SK-N-SH (cell line): ENCODE measurements around the gene ARHGAP27. TPM values are rescaled to one million over a fixed set of nuclear protein-coding genes. Genes with fewer than 3 reads are reported as not detected.

Experiments
- CTCF ChIA-PET: fragments of 300-600, 350-600 bp; formaldehyde crosslinking; extraction: SDS; loops from one replicate; lab custom pipeline; 2021; lab: Yijun Ruan, JAX
- POLR2A ChIA-PET: fragments of 350-600 bp; sonication (Branson Sonifier 250); formaldehyde crosslinking; extraction: SDS; loops from one replicate; lab custom pipeline; 2020; ENCODE audit warnings: antibody characterized with exemption, inconsistent platforms; lab: Yijun Ruan, JAX
- DNase-seq: peaks from one replicate; pipeline ENCODE4 v3.0.0; 2012
- H2AFZ ChIP-seq: fragments of 200-600 bp; sonication (generic); 2 replicates; pipeline ENCODE4 v1.8.1; 2016; ENCODE audit warnings: antibody characterized with exemption, mild to moderate bottlenecking, low read depth
- H3F3A ChIP-seq: fragments of 200-600 bp; sonication (generic); replicated peaks from 2 replicates; pipeline ENCODE3; 2016; ENCODE audit warnings: antibody characterized with exemption, mild to moderate bottlenecking; ENCODE audit not compliant: insufficient read depth
- H3K27ac ChIP-seq, 2 experiments: fragments of 200-500 bp in 1 of 2; fragments of 200-600 bp in 1 of 2; sonication (Bioruptor generic) in 1 of 2; sonication (generic), shearing (Covaris generic) in 1 of 2; 2 replicates each; pipeline versions ENCODE4 v1.5.1 to v1.6.1; 2014 to 2016; ENCODE audit warnings: low read depth in 2 of 2, inconsistent platforms in 1 of 2, low read length in 1 of 2, mild to moderate bottlenecking in 1 of 2, mixed read lengths in 1 of 2
- H3K27me3 ChIP-seq: fragments of 200-600 bp; sonication (generic), shearing (Covaris generic); 2 replicates; pipeline ENCODE4 v1.6.1; 2016; ENCODE audit warnings: mixed run types; ENCODE audit not compliant: insufficient read depth
- H3K36me3 ChIP-seq, 2 experiments: fragments of 200-500 bp in 1 of 2; fragments of 200-600 bp in 1 of 2; sonication (Bioruptor generic) in 1 of 2; sonication (generic) in 1 of 2; replicated peaks in 1 of 2; 2 replicates each; pipeline versions ENCODE3 to v1.5.1; 2014 to 2016; ENCODE audit warnings: low read length in 1 of 2, mild to moderate bottlenecking in 1 of 2; ENCODE audit not compliant: insufficient read depth in 2 of 2, control insufficient read depth in 1 of 2
- H3K4me1 ChIP-seq, 2 experiments: fragments of 200-500 bp in 1 of 2; fragments of 200-600 bp in 1 of 2; sonication (Bioruptor generic) in 1 of 2; sonication (generic), shearing (Covaris generic) in 1 of 2; 2 replicates each; pipeline versions ENCODE4 v1.5.1 to v1.6.1; 2014 to 2016; ENCODE audit warnings: low read depth in 1 of 2, low read length in 1 of 2, mixed run types in 1 of 2; ENCODE audit not compliant: insufficient read depth in 2 of 2, control insufficient read depth in 1 of 2
- H3K4me2 ChIP-seq: fragments of 200-600 bp; sonication (generic), shearing (Covaris generic); 2 replicates; pipeline ENCODE4 v1.6.1; 2017; ENCODE audit warnings: mixed run types
- H3K4me3 ChIP-seq, 2 experiments: fragments of 200-500 bp in 1 of 2; fragments of 200-600 bp in 1 of 2; sonication (Bioruptor generic) in 1 of 2; sonication (generic), shearing (Covaris generic) in 1 of 2; 2 replicates each; pipeline versions ENCODE4 v1.5.1 to v1.8.1; 2014 to 2016; ENCODE audit warnings: low read depth in 2 of 2, inconsistent platforms in 1 of 2, low read length in 1 of 2, mild to moderate bottlenecking in 1 of 2, mixed read lengths in 1 of 2, moderate library complexity in 1 of 2
- H3K79me2 ChIP-seq: fragments of 200-600 bp; sonication (generic); 2 replicates; pipeline ENCODE4 v1.8.1; 2017; ENCODE audit warnings: mild to moderate bottlenecking; ENCODE audit not compliant: insufficient read depth
- H3K9ac ChIP-seq: fragments of 200-600 bp; sonication (generic); 2 replicates; pipeline ENCODE4 v1.6.1; 2017; ENCODE audit warnings: mixed run types
- H3K9me2 ChIP-seq: fragments of 200-600 bp; sonication (generic); 2 replicates; pipeline ENCODE4 v1.6.1; 2017; ENCODE audit warnings: mixed run types
- H3K9me3 ChIP-seq: fragments of 200-600 bp; sonication (generic); 2 replicates; pipeline ENCODE4 v1.6.1; 2017; ENCODE audit warnings: mixed run types, mild to moderate bottlenecking, moderate library complexity
- H4K20me1 ChIP-seq: fragments of 200-600 bp; sonication (generic); 2 replicates; pipeline ENCODE4 v1.6.1; 2017; ENCODE audit warnings: mild to moderate bottlenecking, mixed run types; ENCODE audit not compliant: insufficient read depth
- EP300 ChIP-seq, 2 experiments: IDR thresholded peaks; 2 replicates each; pipeline versions ENCODE4 v1.4.0 to v1.6.1; 2012; ENCODE audit warnings: borderline replicate concordance in 1 of 2, low read depth in 1 of 2, low read length in 1 of 2
- EZH2phosphoT487 ChIP-seq: fragments of 200-600 bp; sonication (generic); IDR thresholded peaks from 2 replicates; pipeline ENCODE4 v1.6.1; 2017; ENCODE audit warnings: low read depth, mixed run types, mild to moderate bottlenecking, antibody characterized with exemption, moderate library complexity, borderline replicate concordance
- FOXJ3 ChIP-seq: sonication (generic); formaldehyde crosslinking; IDR thresholded peaks from 2 replicates; pipeline ENCODE4 v1.5.1; 2020; ENCODE audit warnings: mild to moderate bottlenecking, missing genetic modification reagents
- GATA2 ChIP-seq: sonication (generic); formaldehyde crosslinking; IDR thresholded peaks from 2 replicates; pipeline ENCODE4 v1.5.0; 2020; ENCODE audit warnings: mild to moderate bottlenecking, missing genetic modification reagents
- MAX ChIP-seq: IDR thresholded peaks from 2 replicates; pipeline ENCODE4 v1.4.0; 2012; ENCODE audit warnings: low read depth
- POLR2AphosphoS5 ChIP-seq: IDR thresholded peaks from 2 replicates; pipeline ENCODE4 v1.6.1; 2012; ENCODE audit warnings: low read depth, low read length
- SIN3A ChIP-seq: IDR thresholded peaks from 2 replicates; pipeline ENCODE4 v1.6.1; 2012; ENCODE audit warnings: low read depth, mild to moderate bottlenecking, low read length, moderate library complexity, borderline replicate concordance
- SMC3 ChIP-seq: IDR thresholded peaks from 2 replicates; pipeline ENCODE4 v1.6.1; 2012; ENCODE audit warnings: low read depth, low read length, improper control_type of control experiment
- TEAD4 ChIP-seq: IDR thresholded peaks from 2 replicates; pipeline ENCODE4 v1.4.0; 2012; ENCODE audit warnings: mild to moderate bottlenecking, borderline replicate concordance; ENCODE audit not compliant: insufficient read depth
- ZBTB33 ChIP-seq: IDR thresholded peaks from 2 replicates; pipeline ENCODE4 v1.4.0; 2012; ENCODE audit warnings: low read depth, borderline replicate concordance
- WGBS: methylation state at CpG from one replicate; pipeline ENCODE4 v1.1.6; 2017; ENCODE audit warnings: low lambda C conversion rate; 5-methylcytosine and 5-hydroxymethylcytosine counted together
- polyA plus RNA-seq, 3 experiments: library from polyadenylated mRNA; depleted of rRNA; stranded (reverse); fragments of >200 nt; gene quantifications; 2 replicates each; pipeline ENCODE4 v1.2.3, GENCODE V29; 2012

The ARHGAP27 gene
- polyA plus RNA-seq, 1 of the 3 experiments (the other 2 are of a cell fraction): 2.1 TPM

- POLR2A ChIA-PET: no interaction called here
- Histone ChIP-seq H3F3A (peaks cover 19% of the 10 kb centered on the region), H3K27ac (no peak overlapping the region), H3K27me3 (no peaks in the 10 kb centered on the region), H3K4me3 (no peak overlapping the region), H3K4me2 (no peak overlapping the region), H3K9me3 (no peaks in the 10 kb centered on the region), H3K4me1 (peaks cover 2 to 17% of the 10 kb centered on the region in 2 experiments; a peak in 3 of 4 replicates), H4K20me1 (no peaks in the 10 kb centered on the region), H3K79me2 (no peaks in the 10 kb centered on the region), H2AFZ (0 out of 2 replicates have a peak overlapping the region, but pooled peaks have one; percentile 47), H3K9ac (no peak overlapping the region), H3K36me3 (no peaks in the 10 kb centered on the region), H3K9me2 (no peaks in the 10 kb centered on the region)
- TF ChIP-seq ZBTB33 (no peak), SIN3A (no peak), EP300 (IDR thresholded peaks at IDR 0.05; ENCODE audit: borderline replicate concordance in 1 of 2, low read depth in 1 of 2, low read length in 1 of 2) (no peak), FOXJ3 (no peak), MAX (no peak), GATA2 (CRISPR knock-in tag) (no peak), SMC3 (no peak), TEAD4 (no peak), POLR2AphosphoS5 (no peak)
- DNase-seq: no peak
- WGBS: 86% methylated on average over 9 of the region's 9 CpGs
- CTCF ChIA-PET: interaction anchor here (1.0 to 3.6 kb wide), 9 partner anchors 9 to 157 kb away, joined by 3 to 24 read pairs (median 5); no protein-coding TSS in a partner anchor
These were observed 56.3 kb downstream of the ARHGAP27 start for GRCh38 chr17:45376171-45377005.

GRCh38 chr17:45374501-45374900 lies 58.2 kb downstream of the ARHGAP27 start:
- H2AFZ ChIP-seq: no peak overlapping the region
- no peaks in the 10 kb centered on the region for H3K9me3 ChIP-seq
- H3K27me3 ChIP-seq: no peaks in the 10 kb centered on the region
- no peaks in the 10 kb centered on the region for H3K36me3 ChIP-seq
- H3K79me2 ChIP-seq: no peaks in the 10 kb centered on the region
- H3K4me2 ChIP-seq: no peak overlapping the region
- no peak for DNase-seq
- peaks cover 2 to 23% of the 10 kb centered on the region in 2 experiments; a peak in 3 of 4 replicates for H3K4me1 ChIP-seq
- CTCF ChIA-PET: interaction anchor here (1.5 to 3.6 kb wide), 4 partner anchors 11 to 155 kb away, joined by 4 to 24 read pairs (median 8); no protein-coding TSS in a partner anchor
- 93% methylated on average over 6 of the region's 6 CpGs for WGBS
- H3K4me3 ChIP-seq: no peak overlapping the region
- H3K9ac ChIP-seq: no peak overlapping the region
- no peak overlapping the region for H3K27ac ChIP-seq
- TF ChIP-seq EZH2phosphoT487: no peak
- TF ChIP-seq, all 33 proteins: peak for 0
- H4K20me1 ChIP-seq: no peaks in the 10 kb centered on the region
- no peaks in the 10 kb centered on the region for H3K9me2 ChIP-seq
- POLR2A ChIA-PET: interaction anchor here (0.7 kb wide), 2 partner anchors 10 to 321 kb away, joined by 3 to 5 read pairs; no protein-coding TSS in a partner anchor
- H3F3A ChIP-seq: peaks cover 29% of the 10 kb centered on the region
